ENCODE measurements around the gene TRIM56.

GRCh38 chr7:101059620-101059942, 25.7 kb upstream of the TRIM56 start:
- TF ChIP-seq, protein P1, sequence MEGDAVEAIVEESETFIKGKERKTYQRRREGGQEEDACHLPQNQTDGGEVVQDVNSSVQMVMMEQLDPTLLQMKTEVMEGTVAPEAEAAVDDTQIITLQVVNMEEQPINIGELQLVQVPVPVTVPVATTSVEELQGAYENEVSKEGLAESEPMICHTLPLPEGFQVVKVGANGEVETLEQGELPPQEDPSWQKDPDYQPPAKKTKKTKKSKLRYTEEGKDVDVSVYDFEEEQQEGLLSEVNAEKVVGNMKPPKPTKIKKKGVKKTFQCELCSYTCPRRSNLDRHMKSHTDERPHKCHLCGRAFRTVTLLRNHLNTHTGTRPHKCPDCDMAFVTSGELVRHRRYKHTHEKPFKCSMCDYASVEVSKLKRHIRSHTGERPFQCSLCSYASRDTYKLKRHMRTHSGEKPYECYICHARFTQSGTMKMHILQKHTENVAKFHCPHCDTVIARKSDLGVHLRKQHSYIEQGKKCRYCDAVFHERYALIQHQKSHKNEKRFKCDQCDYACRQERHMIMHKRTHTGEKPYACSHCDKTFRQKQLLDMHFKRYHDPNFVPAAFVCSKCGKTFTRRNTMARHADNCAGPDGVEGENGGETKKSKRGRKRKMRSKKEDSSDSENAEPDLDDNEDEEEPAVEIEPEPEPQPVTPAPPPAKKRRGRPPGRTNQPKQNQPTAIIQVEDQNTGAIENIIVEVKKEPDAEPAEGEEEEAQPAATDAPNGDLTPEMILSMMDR (conservative IDR thresholded peaks at IDR 0.05; ENCODE audit: low read depth, low read length), result no peak
- TF ChIP-seq RCOR1 (IDR thresholded peaks at IDR 0.05; ENCODE audit: insufficient replicate concordance, low read length), result no peak
- TF ChIP-seq POLR2A (IDR thresholded peaks at IDR 0.05; ENCODE audit: low read depth, low read length), result no peak
- TF ChIP-seq CEBPB (IDR thresholded peaks at IDR 0.05; ENCODE audit: low read depth, low read length), result no peak
- TF ChIP-seq MAFK (IDR thresholded peaks at IDR 0.05; ENCODE audit: low read depth, low read length), result no peak

Data from IMR-90 (cell line).